Large intestine (tissue), 3 donors: Measurements from ENCODE around the gene EIF5AL1. TPM values are rescaled to one million over a fixed set of nuclear protein-coding genes. Genes with fewer than 3 reads are reported as not detected.
"Not testable (repeated sequence)": the region's sequence is repeated elsewhere in the genome, so short reads cannot be mapped to it uniquely, and the experiment has no call there.

Experiments used
- DNase-seq, 2 donors: peaks; one replicate each; pipeline versions ENCODE4 v3.0.0 to v3.0.0-alpha.2; 2013
- H3K27ac ChIP-seq: one replicate; pipeline ENCODE4 v1.5.1; 2013; ENCODE audit warnings: low read length
- H3K27me3 ChIP-seq: 2 replicates; pipeline ENCODE4 v1.6.1; 2013; ENCODE audit warnings: low read length; ENCODE audit not compliant: control insufficient read depth, insufficient read depth
- H3K36me3 ChIP-seq: 2 replicates; pipeline ENCODE4 v1.6.1; 2013; ENCODE audit warnings: low read length; ENCODE audit not compliant: control insufficient read depth, insufficient read depth
- H3K4me1 ChIP-seq: one replicate; pipeline ENCODE4 v1.6.1; 2013; ENCODE audit warnings: low read length; ENCODE audit not compliant: control insufficient read depth, insufficient read depth
- H3K4me3 ChIP-seq: one replicate; pipeline ENCODE4 v1.5.1; 2013; ENCODE audit warnings: low read length
- H3K9me3 ChIP-seq: one replicate; pipeline ENCODE4 v1.6.1; 2013; ENCODE audit warnings: mild to moderate bottlenecking, low read depth, low read length, moderate library complexity; ENCODE audit not compliant: control insufficient read depth
- WGBS: methylation state at CpG from one replicate; pipeline ENCODE4 v1.1.5; 2013; ENCODE audit warnings: low lambda C conversion rate; ENCODE audit not compliant: insufficient coverage; 5-methylcytosine and 5-hydroxymethylcytosine counted together
- polyA plus RNA-seq: library from polyadenylated mRNA; unstranded; fragments of 120-200 nt; gene quantifications from one replicate; pipeline ENCODE4 v1.2.1, GENCODE V29; 2013

Gene EIF5AL1
- polyA plus RNA-seq, 1 donor: 0.39 TPM

- no peaks in the 10 kb centered on the region for H3K4me1 ChIP-seq
- no peaks in the 10 kb centered on the region for H3K9me3 ChIP-seq
- H3K4me3 ChIP-seq: no peak overlapping the region
- H3K36me3 ChIP-seq: no peaks in the 10 kb centered on the region
- no peak overlapping the region for H3K27ac ChIP-seq
- no peak for DNase-seq
- WGBS: 80% methylated on average over 3 of the region's 11 CpGs
- H3K27me3 ChIP-seq: no peaks in the 10 kb centered on the region
Observed at GRCh38 chr10:79555354-79556309, 43.3 kb downstream of the EIF5AL1 start.

- not testable (repeated sequence) for H3K4me1 ChIP-seq, H3K9me3 ChIP-seq, H3K27me3 ChIP-seq, H3K36me3 ChIP-seq, H3K4me3 ChIP-seq, H3K27ac ChIP-seq, DNase-seq
- WGBS: no CpG with 5 or more reads among the region's 3 CpGs
Observed at GRCh38 chr10:79556961-79557360, 44.6 kb downstream of the EIF5AL1 start.

GRCh38 chr10:79559726-79560125, 47.4 kb downstream of the EIF5AL1 start:
- Histone ChIP-seq H3K27ac (no peak overlapping the region), H3K4me3 (no peak overlapping the region)

GRCh38 chr10:79560160-79560709, 47.9 kb downstream of the EIF5AL1 start, which contains the start of gene SFTPA2:
TSS of gene SFTPA2 (minus strand) at chr10:79560407. CDS start at chr10:79559483, 924 bp downstream.
- Histone ChIP-seq H3K27me3 (peaks cover 3% of the 10 kb centered on the region), H3K9me3 (no peaks in the 10 kb centered on the region), H3K27ac (no peak within 1 kb of the TSS), H3K36me3 (no peaks in the 10 kb centered on the region), H3K4me1 (no peaks in the 10 kb centered on the region), H3K4me3 (no peak within 1 kb of the TSS)
- DNase-seq: no peak
- no CpG with 5 or more reads among the region's 1 CpG for WGBS

More at GRCh38 chr10:79559726-79560125, 47.4 kb downstream of the EIF5AL1 start:
- Histone ChIP-seq H3K36me3 (no peaks in the 10 kb centered on the region), H3K4me1 (no peaks in the 10 kb centered on the region), H3K27me3 (peaks cover 3% of the 10 kb centered on the region), H3K9me3 (no peaks in the 10 kb centered on the region)
- no CpG with 5 or more reads among the region's 2 CpGs for WGBS
- no peak for DNase-seq

- WGBS: 60% methylated on average over 1 of the region's 3 CpGs
- no peak for DNase-seq
- H3K4me1 ChIP-seq: no peaks in the 10 kb centered on the region
- H3K27me3 ChIP-seq: peaks cover 3% of the 10 kb centered on the region
- H3K4me3 ChIP-seq: no peak overlapping the region
- no peak overlapping the region for H3K27ac ChIP-seq
- H3K9me3 ChIP-seq: no peaks in the 10 kb centered on the region
- no peaks in the 10 kb centered on the region for H3K36me3 ChIP-seq
Observed at GRCh38 chr10:79561257-79561656, 48.9 kb downstream of the EIF5AL1 start.

GRCh38 chr10:79562135-79562756, 49.9 kb downstream of the EIF5AL1 start:
- no CpG with 5 or more reads among the region's 17 CpGs for WGBS
- H3K9me3 ChIP-seq: no peaks in the 10 kb centered on the region
- H3K27me3 ChIP-seq: peaks cover 3% of the 10 kb centered on the region
- peak; percentile 40 to 45 for DNase-seq
- H3K36me3 ChIP-seq: no peaks in the 10 kb centered on the region
- no peak overlapping the region for H3K4me3 ChIP-seq
- no peaks in the 10 kb centered on the region for H3K4me1 ChIP-seq
- no peak overlapping the region for H3K27ac ChIP-seq

- Histone ChIP-seq H3K27ac (no peak overlapping the region), H3K9me3 (no peaks in the 10 kb centered on the region), H3K36me3 (no peaks in the 10 kb centered on the region), H3K27me3 (peaks cover 3% of the 10 kb centered on the region), H3K4me1 (no peaks in the 10 kb centered on the region), H3K4me3 (no peak overlapping the region)
- no peak for DNase-seq
- WGBS: no CpG with 5 or more reads among the region's 4 CpGs
Observed at GRCh38 chr10:79563426-79563825, 51.1 kb downstream of the EIF5AL1 start.

Other genes starting within 250 kb of the EIF5AL1 start
- 67.5 TPM for gene PPIF, start 165.1 kb upstream of the EIF5AL1 start, polyA plus RNA-seq
- 23.8 TPM for gene ZCCHC24, start 66.9 kb upstream of the EIF5AL1 start, polyA plus RNA-seq
- not detected for gene SFTPA2, start 47.9 kb downstream of the EIF5AL1 start, polyA plus RNA-seq
- gene SFTPA1, start 98.4 kb downstream of the EIF5AL1 start, polyA plus RNA-seq: not detected
- gene NUTM2B, start 190.7 kb downstream of the EIF5AL1 start, polyA plus RNA-seq: 1.3 TPM